GM12878 (cell line): ENCODE measurements around the gene PXT1. TPM values are rescaled to one million over a fixed set of nuclear protein-coding genes. Genes with fewer than 3 reads are reported as not detected.

Source experiments
- ATAC-seq: fragments of 200-7000 bp; cut with Tn5 transposase; 3 replicates; pipeline ENCODE4 v1.9.1; 2020; ENCODE audit warnings: mild to moderate bottlenecking, moderate library complexity
- BruUV-seq: library from RNA; stranded (reverse); fragments of 400-500 nt; replicated peaks from 2 replicates; lab custom pipeline; 2021; lab: Mats Ljungman, UMichigan
- CTCF ChIA-PET: fragments of 300-600 bp; sonication (Branson Sonifier 250); formaldehyde crosslinking; extraction: SDS; loops from one replicate; lab custom pipeline; 2021; ENCODE audit warnings: inconsistent platforms; lab: Yijun Ruan, JAX
- POLR2A ChIA-PET: fragments of 350-600 bp; formaldehyde crosslinking; extraction: SDS; loops from one replicate; lab custom pipeline; 2021; ENCODE audit warnings: inconsistent platforms; lab: Charles Lee
- RAD21 ChIA-PET: fragments of 300-600 bp; sonication (Branson Sonifier 250); formaldehyde crosslinking; loops from one replicate; lab custom pipeline; 2023; ENCODE audit warnings: antibody characterized with exemption; ENCODE audit not compliant: unreplicated experiment; lab: Charles Lee
- SMC1A ChIA-PET: fragments of 300-600 bp; sonication (Branson Sonifier 250); formaldehyde crosslinking; loops from one replicate; lab custom pipeline; 2023; ENCODE audit not compliant: unreplicated experiment, uncharacterized antibody; lab: Charles Lee
- DNase-seq: peaks from one replicate; pipeline ENCODE4 v3.0.0-alpha.2; 2011; ENCODE audit warnings: low read depth, low spot score
- FAIRE-seq: peaks from 3 replicates; lab custom pipeline; 2011; peaks lifted over from hg19 to GRCh38; lab: Jason Lieb, UNC
- H2AFZ ChIP-seq: 2 replicates; pipeline ENCODE4 v1.6.0; 2011; ENCODE audit warnings: low read depth, low read length, control low read depth; ENCODE audit not compliant: control insufficient read depth
- H3K27ac ChIP-seq: 2 replicates; pipeline ENCODE4 v1.5.1; 2011; ENCODE audit warnings: control low read depth; ENCODE audit not compliant: control insufficient read depth, insufficient read depth
- H3K27me3 ChIP-seq, 2 experiments: replicated peaks in 1 of 2; 2 replicates each; pipeline versions ENCODE4 v1.6.0 to v1.6.1; 2011; ENCODE audit warnings: low read length in 1 of 2; ENCODE audit not compliant: control insufficient read depth in 2 of 2, insufficient read depth in 2 of 2
- H3K36me3 ChIP-seq, 2 experiments: 2 replicates each; pipeline ENCODE4 v1.5.1; 2011; ENCODE audit warnings: low read length in 1 of 2; ENCODE audit not compliant: control insufficient read depth in 2 of 2, insufficient read depth in 2 of 2
- H3K4me1 ChIP-seq: 2 replicates; pipeline ENCODE4 v1.6.1; 2011; ENCODE audit warnings: mild to moderate bottlenecking, low read length, moderate library complexity, mixed read lengths; ENCODE audit not compliant: control insufficient read depth, insufficient read depth
- H3K4me2 ChIP-seq: 2 replicates; pipeline ENCODE4 v1.6.0; 2011; ENCODE audit warnings: control low read depth; ENCODE audit not compliant: control insufficient read depth, insufficient read depth
- H3K4me3 ChIP-seq: fragments of 200-600 bp; sonication (generic); 2 replicates; pipeline ENCODE4 v1.5.1; 2016
- H3K79me2 ChIP-seq: 2 replicates; pipeline ENCODE4 v1.6.0; 2011; ENCODE audit warnings: low read length; ENCODE audit not compliant: control insufficient read depth, insufficient read depth
- H3K9ac ChIP-seq: 2 replicates; pipeline ENCODE4 v1.8.0; 2011; ENCODE audit warnings: low read length, control low read depth, mixed read lengths; ENCODE audit not compliant: control insufficient read depth, insufficient read depth
- H3K9me3 ChIP-seq: replicated peaks from 3 replicates; pipeline ENCODE4 v1.5.1; 2011; ENCODE audit warnings: mild to moderate bottlenecking, low read length; ENCODE audit not compliant: control insufficient read depth, insufficient read depth
- H4K20me1 ChIP-seq: 2 replicates; pipeline ENCODE4 v1.6.0; 2011; ENCODE audit not compliant: control insufficient read depth, insufficient read depth
- CBFB ChIP-seq: IDR thresholded peaks from 2 replicates; pipeline ENCODE4 v1.6.1; 2016; ENCODE audit warnings: antibody characterized with exemption, low read depth
- CHD1 ChIP-seq: IDR thresholded peaks from 2 replicates; pipeline ENCODE4 v1.6.1; 2012; ENCODE audit warnings: low read depth, low read length, improper control_type of control experiment
- FOXM1 ChIP-seq: IDR thresholded peaks from 2 replicates; pipeline ENCODE4 v1.6.1; 2012; ENCODE audit warnings: low read depth, mild to moderate bottlenecking, inconsistent platforms, low read length, moderate library complexity
- IRF3 ChIP-seq: fragments of 450-650 bp; IDR thresholded peaks from 2 replicates; pipeline ENCODE4 v1.6.1; 2014; ENCODE audit warnings: mild to moderate bottlenecking
- MTA2 ChIP-seq: fragments of 450-650 bp; IDR thresholded peaks from 2 replicates; pipeline ENCODE4 v1.6.1; 2016; ENCODE audit warnings: low read depth, mild to moderate bottlenecking, moderate library complexity
- NFXL1 ChIP-seq: fragments of 450-650 bp; IDR thresholded peaks from 2 replicates; pipeline ENCODE4 v1.6.1; 2017; ENCODE audit warnings: antibody characterized with exemption, mild to moderate bottlenecking, borderline replicate concordance
- NRF1 ChIP-seq: conservative IDR thresholded peaks from 2 replicates; pipeline ENCODE4 v1.6.1; 2011; ENCODE audit warnings: mild to moderate bottlenecking, low read depth, low read length, improper control_type of control experiment
- POU2F2 ChIP-seq: IDR thresholded peaks from 3 replicates; pipeline ENCODE4 v1.6.1; 2011; ENCODE audit warnings: low read depth, mild to moderate bottlenecking, low read length, borderline replicate concordance
- TBL1XR1 ChIP-seq: IDR thresholded peaks from 2 replicates; pipeline ENCODE4 v1.6.1; 2012; ENCODE audit warnings: low read depth, low read length, improper control_type of control experiment
- TCF12 ChIP-seq: IDR thresholded peaks from 2 replicates; pipeline ENCODE4 v1.6.1; 2011; ENCODE audit warnings: low read depth, mild to moderate bottlenecking, low read length
- WGBS: methylation state at CpG from one replicate; pipeline ENCODE4 v1.1.6; 2016; ENCODE audit warnings: low lambda C conversion rate; ENCODE audit not compliant: insufficient replicate concordance, insufficient coverage; ENCODE audit errors: missing lambda C conversion rate; 5-methylcytosine and 5-hydroxymethylcytosine counted together
- in situ Hi-C: fragments of 300-500 bp; cut with MboI; formaldehyde crosslinking; loops from 9 replicates; pipeline ENCODE4 v1.14.3; 2018; ENCODE audit warnings: mixed read lengths
- intact Hi-C: fragments of 100-400 bp; cut with micrococcal nuclease; formaldehyde crosslinking; loops from one replicate; pipeline ENCODE4 v1.14.2; 2022; ENCODE audit not compliant: unreplicated experiment
- polyA plus RNA-seq, 11 experiments: library from polyadenylated mRNA; depleted of rRNA in 4 of 11; unstranded in 6 of 11; stranded (reverse) in 5 of 11; fragments of >200 nt; fragmentation: Nextera tagmentation in 4 of 11; fragmentation: Illumina TruSeq in 1 of 11; extraction: Ambion mirVana in 4 of 11; extraction: Trizol in 1 of 11; gene quantifications; 1 replicate in 1 of 11; 2 replicates in 10 of 11; pipeline versions ENCODE4 v1.2.1 to v1.2.3, GENCODE V29; 2011 to 2016; ENCODE audit warnings: inconsistent platforms in 2 of 11, missing spikeins in 2 of 11, low read depth in 1 of 11
- total RNA-seq, 4 experiments: library from RNA; depleted of rRNA in 3 of 4; stranded (reverse); fragments of >200 nt in 3 of 4; fragmentation: Illumina TruSeq in 1 of 4; extraction: Trizol in 1 of 4; gene quantifications; 2 replicates each; pipeline versions ENCODE4 v1.2.1 to v1.2.3, GENCODE V29; 2013 to 2021
- TF ChIP-seq, protein P1 (sequence below): fragments of 450-650 bp; IDR thresholded peaks from 2 replicates; pipeline ENCODE4 v1.6.1; 2018; ENCODE audit warnings: borderline replicate concordance, mild to moderate bottlenecking; ENCODE audit not compliant: partially characterized antibody
- TF ChIP-seq, protein P2 (sequence below): fragments of 450-650 bp; IDR thresholded peaks from 2 replicates; pipeline ENCODE4 v1.6.1; 2017; ENCODE audit warnings: mild to moderate bottlenecking, low read depth, inconsistent platforms; ENCODE audit not compliant: poor library complexity, severe bottlenecking
- TF ChIP-seq, protein P3 (sequence below): fragments of 450-650 bp; IDR thresholded peaks from 2 replicates; pipeline ENCODE4 v1.6.1; 2017; ENCODE audit warnings: mild to moderate bottlenecking, moderate library complexity

The PXT1 gene
- total and polyA plus RNA-seq, 10 of the 15 experiments (the other 5 are each of a cell fraction or from before 2014, with no cell fraction given), result 0.27 to 2.9 (median 0.50) TPM

- no peak for TF ChIP-seq TCF12
Measured at GRCh38 chr6:36404164-36404563, 38.5 kb downstream of the PXT1 start (continued).

DNA sequence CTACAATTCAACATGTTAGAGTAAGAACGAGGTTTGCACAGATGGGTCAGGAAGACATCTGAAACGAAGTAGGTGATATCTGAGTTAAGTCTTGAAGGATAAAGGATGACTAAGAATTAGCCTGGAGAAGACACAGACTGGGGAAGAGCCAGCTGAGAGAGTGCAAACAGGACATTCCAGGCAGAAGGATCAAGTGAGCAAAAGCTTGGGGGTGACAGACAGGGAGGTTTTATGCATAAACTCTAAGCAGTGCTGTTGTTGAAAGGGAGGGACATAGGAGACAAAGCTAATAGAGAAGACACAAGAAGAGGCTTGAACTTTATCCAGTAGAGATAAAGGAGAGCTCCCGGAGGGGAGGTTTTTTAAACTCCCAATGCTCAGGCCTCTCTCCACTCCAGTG lies 40.2 kb downstream of the PXT1 start:
- WGBS, result 67% methylated on average over 3 of the region's 3 CpGs
- FAIRE-seq (no peak), DNase-seq (no peak), ATAC-seq (no peak)
- intact Hi-C loops (no loop called here), in situ Hi-C loops (no loop called here)
- ChIA-PET CTCF (interaction anchor here (0.7 kb wide), 2 partner anchors 43 to 177 kb away, joined by 3 to 4 read pairs; no protein-coding TSS in a partner anchor), POLR2A (no interaction called here), RAD21 (interaction anchor here (0.6 to 0.7 kb wide), 2 partner anchors 44 to 575 kb away, joined by 3 to 4 read pairs; no protein-coding TSS in a partner anchor), SMC1A (interaction anchor here (0.6 to 1.0 kb wide), 2 partner anchors 19 to 161 kb away, joined by 3 to 8 read pairs; no protein-coding TSS in a partner anchor)
- Histone ChIP-seq H3K4me3 (no peak overlapping the region), H3K9me3 (no peaks in the 10 kb centered on the region; the same call in 1 of the 3 replicates), H3K36me3 (no peaks in the 10 kb centered on the region), H3K27me3 (no peaks in the 10 kb centered on the region), H3K79me2 (no peaks in the 10 kb centered on the region), H4K20me1 (no peaks in the 10 kb centered on the region), H3K4me1 (peaks cover 8% of the 10 kb centered on the region), H2AFZ (no peak overlapping the region), H3K27ac (no peak overlapping the region), H3K9ac (no peak overlapping the region), H3K4me2 (no peak overlapping the region)
- BruUV-seq, result no TSS peak
- TF ChIP-seq FOXM1, result no peak
- no peak for TF ChIP-seq POU2F2
- TF ChIP-seq MTA2, result no peak
- TF ChIP-seq, protein P1, sequence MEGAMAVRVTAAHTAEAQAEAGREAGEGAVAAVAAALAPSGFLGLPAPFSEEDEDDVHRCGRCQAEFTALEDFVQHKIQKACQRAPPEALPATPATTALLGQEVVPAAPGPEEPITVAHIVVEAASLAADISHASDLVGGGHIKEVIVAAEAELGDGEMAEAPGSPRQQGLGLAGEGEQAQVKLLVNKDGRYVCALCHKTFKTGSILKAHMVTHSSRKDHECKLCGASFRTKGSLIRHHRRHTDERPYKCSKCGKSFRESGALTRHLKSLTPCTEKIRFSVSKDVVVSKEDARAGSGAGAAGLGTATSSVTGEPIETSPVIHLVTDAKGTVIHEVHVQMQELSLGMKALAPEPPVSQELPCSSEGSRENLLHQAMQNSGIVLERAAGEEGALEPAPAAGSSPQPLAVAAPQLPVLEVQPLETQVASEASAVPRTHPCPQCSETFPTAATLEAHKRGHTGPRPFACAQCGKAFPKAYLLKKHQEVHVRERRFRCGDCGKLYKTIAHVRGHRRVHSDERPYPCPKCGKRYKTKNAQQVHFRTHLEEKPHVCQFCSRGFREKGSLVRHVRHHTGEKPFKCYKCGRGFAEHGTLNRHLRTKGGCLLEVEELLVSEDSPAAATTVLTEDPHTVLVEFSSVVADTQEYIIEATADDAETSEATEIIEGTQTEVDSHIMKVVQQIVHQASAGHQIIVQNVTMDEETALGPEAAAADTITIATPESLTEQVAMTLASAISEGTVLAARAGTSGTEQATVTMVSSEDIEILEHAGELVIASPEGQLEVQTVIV, result no peak
- TF ChIP-seq CHD1, result no peak
- TF ChIP-seq NRF1, result no peak
- TF ChIP-seq, protein P2, sequence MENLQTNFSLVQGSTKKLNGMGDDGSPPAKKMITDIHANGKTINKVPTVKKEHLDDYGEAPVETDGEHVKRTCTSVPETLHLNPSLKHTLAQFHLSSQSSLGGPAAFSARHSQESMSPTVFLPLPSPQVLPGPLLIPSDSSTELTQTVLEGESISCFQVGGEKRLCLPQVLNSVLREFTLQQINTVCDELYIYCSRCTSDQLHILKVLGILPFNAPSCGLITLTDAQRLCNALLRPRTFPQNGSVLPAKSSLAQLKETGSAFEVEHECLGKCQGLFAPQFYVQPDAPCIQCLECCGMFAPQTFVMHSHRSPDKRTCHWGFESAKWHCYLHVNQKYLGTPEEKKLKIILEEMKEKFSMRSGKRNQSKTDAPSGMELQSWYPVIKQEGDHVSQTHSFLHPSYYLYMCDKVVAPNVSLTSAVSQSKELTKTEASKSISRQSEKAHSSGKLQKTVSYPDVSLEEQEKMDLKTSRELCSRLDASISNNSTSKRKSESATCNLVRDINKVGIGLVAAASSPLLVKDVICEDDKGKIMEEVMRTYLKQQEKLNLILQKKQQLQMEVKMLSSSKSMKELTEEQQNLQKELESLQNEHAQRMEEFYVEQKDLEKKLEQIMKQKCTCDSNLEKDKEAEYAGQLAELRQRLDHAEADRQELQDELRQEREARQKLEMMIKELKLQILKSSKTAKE, result no peak
- no peak for TF ChIP-seq NFXL1
- TF ChIP-seq TBL1XR1, result no peak
- TF ChIP-seq CBFB, result no peak
- no peak for TF ChIP-seq IRF3
- TF ChIP-seq, protein P3, sequence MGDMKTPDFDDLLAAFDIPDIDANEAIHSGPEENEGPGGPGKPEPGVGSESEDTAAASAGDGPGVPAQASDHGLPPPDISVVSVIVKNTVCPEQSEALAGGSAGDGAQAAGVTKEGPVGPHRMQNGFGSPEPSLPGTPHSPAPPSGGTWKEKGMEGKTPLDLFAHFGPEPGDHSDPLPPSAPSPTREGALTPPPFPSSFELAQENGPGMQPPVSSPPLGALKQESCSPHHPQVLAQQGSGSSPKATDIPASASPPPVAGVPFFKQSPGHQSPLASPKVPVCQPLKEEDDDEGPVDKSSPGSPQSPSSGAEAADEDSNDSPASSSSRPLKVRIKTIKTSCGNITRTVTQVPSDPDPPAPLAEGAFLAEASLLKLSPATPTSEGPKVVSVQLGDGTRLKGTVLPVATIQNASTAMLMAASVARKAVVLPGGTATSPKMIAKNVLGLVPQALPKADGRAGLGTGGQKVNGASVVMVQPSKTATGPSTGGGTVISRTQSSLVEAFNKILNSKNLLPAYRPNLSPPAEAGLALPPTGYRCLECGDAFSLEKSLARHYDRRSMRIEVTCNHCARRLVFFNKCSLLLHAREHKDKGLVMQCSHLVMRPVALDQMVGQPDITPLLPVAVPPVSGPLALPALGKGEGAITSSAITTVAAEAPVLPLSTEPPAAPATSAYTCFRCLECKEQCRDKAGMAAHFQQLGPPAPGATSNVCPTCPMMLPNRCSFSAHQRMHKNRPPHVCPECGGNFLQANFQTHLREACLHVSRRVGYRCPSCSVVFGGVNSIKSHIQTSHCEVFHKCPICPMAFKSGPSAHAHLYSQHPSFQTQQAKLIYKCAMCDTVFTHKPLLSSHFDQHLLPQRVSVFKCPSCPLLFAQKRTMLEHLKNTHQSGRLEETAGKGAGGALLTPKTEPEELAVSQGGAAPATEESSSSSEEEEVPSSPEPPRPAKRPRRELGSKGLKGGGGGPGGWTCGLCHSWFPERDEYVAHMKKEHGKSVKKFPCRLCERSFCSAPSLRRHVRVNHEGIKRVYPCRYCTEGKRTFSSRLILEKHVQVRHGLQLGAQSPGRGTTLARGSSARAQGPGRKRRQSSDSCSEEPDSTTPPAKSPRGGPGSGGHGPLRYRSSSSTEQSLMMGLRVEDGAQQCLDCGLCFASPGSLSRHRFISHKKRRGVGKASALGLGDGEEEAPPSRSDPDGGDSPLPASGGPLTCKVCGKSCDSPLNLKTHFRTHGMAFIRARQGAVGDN, result no peak
